K562 (cell line): Measurements from ENCODE around the gene CACNA2D3. TPM values are rescaled to one million over a fixed set of nuclear protein-coding genes. Genes with fewer than 3 reads are reported as not detected.

Experiments
- ATAC-seq: fragments of 200-7000 bp; cut with Tn5 transposase; 3 replicates; pipeline ENCODE4 v1.9.1; 2020; ENCODE audit warnings: moderate library complexity
- BruUV-seq: library from RNA; stranded (reverse); fragments of 400-500 nt; replicated peaks from 2 replicates; lab custom pipeline; 2021; lab: Mats Ljungman, UMichigan
- CTCF ChIA-PET: fragments of 300-600 bp; formaldehyde crosslinking; extraction: SDS; loops from one replicate; lab custom pipeline; 2021; ENCODE audit warnings: low intra/inter-chr PET ratio; lab: Yijun Ruan, JAX
- POLR2A ChIA-PET: fragments of 300-600, 350-650 bp; sonication (Branson Sonifier 250); formaldehyde crosslinking; extraction: SDS; loops from one replicate; lab custom pipeline; 2021; ENCODE audit warnings: antibody characterized with exemption, inconsistent platforms; lab: Yijun Ruan, JAX
- DNase-seq, 4 experiments: peaks; one replicate each; pipeline versions ENCODE4 v3.0.0 to v3.0.0-alpha.2; 2011 to 2018; ENCODE audit warnings: low spot score in 3 of 4, mixed read lengths in 3 of 4; ENCODE audit errors: extremely low read depth in 1 of 4
- FAIRE-seq: peaks from 2 replicates; lab custom pipeline; 2011; peaks lifted over from hg19 to GRCh38; lab: Jason Lieb, UNC
- H2AFZ ChIP-seq: 2 replicates; pipeline ENCODE4 v1.6.0; 2011; ENCODE audit warnings: low read depth, low read length, control low read depth, inconsistent platforms
- H3K27ac ChIP-seq: fragments of 200-600 bp; 3 replicates; pipeline ENCODE4 v1.8.0; 2011; ENCODE audit warnings: low read depth, mild to moderate bottlenecking, control low read depth, inconsistent platforms, low read length, moderate library complexity, mixed read lengths; ENCODE audit errors: extremely low read depth
- H3K27me3 ChIP-seq, 2 experiments: fragments of 300-600 bp in 1 of 2; 2 replicates in 1 of 2; 3 replicates in 1 of 2; pipeline versions ENCODE4 v1.6.0 to v1.8.0; 2011; ENCODE audit warnings: inconsistent platforms in 2 of 2, low read length in 2 of 2, mild to moderate bottlenecking in 1 of 2, mixed read lengths in 1 of 2, moderate library complexity in 1 of 2; ENCODE audit not compliant: control insufficient read depth in 2 of 2, insufficient read depth in 2 of 2
- H3K36me3 ChIP-seq: fragments of 300-600 bp; 3 replicates; pipeline ENCODE4 v1.8.0; 2011; ENCODE audit warnings: mild to moderate bottlenecking, low read length, inconsistent platforms; ENCODE audit not compliant: control insufficient read depth, insufficient read depth
- H3K4me1 ChIP-seq, 2 experiments: fragments of 200-600 bp in 1 of 2; replicated peaks in 1 of 2; 2 replicates in 1 of 2; 3 replicates in 1 of 2; pipeline versions ENCODE4 v1.5.1 to v1.8.0; 2011; ENCODE audit warnings: inconsistent platforms in 2 of 2, low read length in 2 of 2, mild to moderate bottlenecking in 1 of 2, mixed read lengths in 1 of 2, moderate library complexity in 1 of 2; ENCODE audit not compliant: control insufficient read depth in 2 of 2, insufficient read depth in 2 of 2
- H3K4me2 ChIP-seq: 2 replicates; pipeline ENCODE4 v1.6.1; 2011; ENCODE audit warnings: low read length, control low read depth, inconsistent platforms, mixed read lengths; ENCODE audit not compliant: insufficient read depth
- H3K4me3 ChIP-seq: fragments of 200-600 bp; sonication (generic), shearing (Covaris generic); 2 replicates; pipeline ENCODE4 v1.5.1; 2016; ENCODE audit warnings: control low read depth, inconsistent platforms
- H3K79me2 ChIP-seq: fragments of 200-600 bp; 3 replicates; pipeline ENCODE4 v1.8.0; 2011; ENCODE audit warnings: low read length, inconsistent platforms; ENCODE audit not compliant: control insufficient read depth, insufficient read depth
- H3K9ac ChIP-seq, 2 experiments: 2 replicates each; pipeline versions ENCODE4 v1.6.0 to v1.6.1; 2011; ENCODE audit warnings: low read depth in 2 of 2, low read length in 2 of 2, control low read depth in 1 of 2, inconsistent platforms in 1 of 2, mild to moderate bottlenecking in 1 of 2, mixed read lengths in 1 of 2; ENCODE audit not compliant: insufficient read depth in 1 of 2
- H3K9me1 ChIP-seq: one replicate; pipeline ENCODE4 v1.6.0; 2011; ENCODE audit warnings: inconsistent platforms, mild to moderate bottlenecking, low read length, moderate library complexity; ENCODE audit not compliant: control insufficient read depth, insufficient read depth
- H3K9me3 ChIP-seq: replicated peaks from 2 replicates; pipeline ENCODE4 v1.5.1; 2011; ENCODE audit warnings: low read depth, low read length, inconsistent platforms; ENCODE audit not compliant: control insufficient read depth, insufficient read depth
- H4K20me1 ChIP-seq: replicated peaks from 2 replicates; pipeline ENCODE4 v1.6.1; 2011; ENCODE audit warnings: low read length, inconsistent platforms, mixed read lengths; ENCODE audit not compliant: control insufficient read depth, insufficient read depth
- ARID2 ChIP-seq: fragments of 450-650 bp; IDR thresholded peaks from 2 replicates; pipeline ENCODE4 v1.6.1; 2017; ENCODE audit warnings: antibody characterized with exemption, mild to moderate bottlenecking
- BHLHE40 ChIP-seq: IDR thresholded peaks from 2 replicates; pipeline ENCODE4 v1.6.1; 2011; ENCODE audit warnings: low read length, improper control_type of control experiment
- CHCHD3 ChIP-seq: fragments of 250-450 bp; sonication (Bioruptor Pico); IDR thresholded peaks from 2 replicates; pipeline ENCODE4 v2.1.2; 2022; ENCODE audit warnings: mild to moderate bottlenecking
- CHD4 ChIP-seq: fragments of 200-600 bp; sonication (generic); IDR thresholded peaks from 3 replicates; pipeline ENCODE4 v1.6.1; 2012; ENCODE audit warnings: low read depth, mild to moderate bottlenecking, mixed read lengths, low read length, inconsistent platforms; ENCODE audit not compliant: insufficient read depth, insufficient replicate concordance, poor library complexity, severe bottlenecking
- CREB5 ChIP-seq: fragments of 250-450 bp; sonication (Bioruptor Pico); IDR thresholded peaks from 2 replicates; pipeline ENCODE4 v1.5.0; 2020; ENCODE audit warnings: mild to moderate bottlenecking
- POLR3G ChIP-seq: IDR thresholded peaks from 2 replicates; pipeline ENCODE4 v1.6.1; 2011; ENCODE audit not compliant: insufficient read length, insufficient replicate concordance; ENCODE audit errors: extremely low read depth
- SIRT6 ChIP-seq: IDR thresholded peaks from one replicate; pipeline ENCODE4 v1.6.1; 2012; ENCODE audit warnings: low read depth, mild to moderate bottlenecking, control low read depth, inconsistent platforms, low read length, moderate library complexity
- TCF7L2 ChIP-seq: fragments of 150-350 bp; IDR thresholded peaks from 2 replicates; pipeline ENCODE4 v1.6.1; 2016; ENCODE audit warnings: low read depth, mild to moderate bottlenecking, low read length, moderate library complexity
- TCFL5 ChIP-seq: fragments of 250-450 bp; sonication (Bioruptor Pico); conservative IDR thresholded peaks from 2 replicates; pipeline ENCODE4 v1.6.1; 2021; ENCODE audit warnings: mild to moderate bottlenecking, moderate library complexity, matching md5 sums
- TGIF2 ChIP-seq: sonication (generic); formaldehyde crosslinking; IDR thresholded peaks from 2 replicates; pipeline ENCODE4 v1.8.1; 2022; ENCODE audit warnings: mild to moderate bottlenecking, missing genetic modification reagents, moderate library complexity
- ZNF124 ChIP-seq: sonication (generic); formaldehyde crosslinking; IDR thresholded peaks from 2 replicates; pipeline ENCODE4 v1.8.1; 2022; ENCODE audit warnings: missing genetic modification reagents
- ZNF24 ChIP-seq: fragments of 450-650 bp; IDR thresholded peaks from 2 replicates; pipeline ENCODE4 v1.6.1; 2016
- ZNF431 ChIP-seq: sonication (generic); formaldehyde crosslinking; IDR thresholded peaks from 2 replicates; pipeline ENCODE4 v1.8.0; 2022; ENCODE audit warnings: mild to moderate bottlenecking, missing genetic modification reagents
- WGBS: fragments of 100-300 bp; shearing (Covaris generic); methylation state at CpG from one replicate; pipeline ENCODE4 v1.1.6; 2016; ENCODE audit warnings: low coverage, mixed read lengths; ENCODE audit not compliant: insufficient coverage; ENCODE audit errors: missing lambda C conversion rate; 5-methylcytosine and 5-hydroxymethylcytosine counted together
- in situ Hi-C: fragments of 300-500 bp; cut with MboI; formaldehyde crosslinking; loops from 4 replicates; pipeline ENCODE4 v1.15.0; 2018; ENCODE audit warnings: inconsistent platforms, mixed read lengths
- intact Hi-C: fragments of 100-400 bp; cut with micrococcal nuclease; formaldehyde crosslinking; loops from 2 replicates; pipeline ENCODE4 v1.14.2; 2022
- polyA plus RNA-seq, 8 experiments: library from polyadenylated mRNA; depleted of rRNA in 4 of 8; stranded (reverse) in 5 of 8; unstranded in 3 of 8; fragments of >200 nt; fragmentation: Nextera tagmentation in 2 of 8; fragmentation: Illumina TruSeq in 1 of 8; extraction: Ambion mirVana in 2 of 8; extraction: Trizol in 1 of 8; gene quantifications; 2 replicates each; pipeline versions ENCODE4 v1.2.1 to v1.2.3, GENCODE V29; 2011 to 2014; ENCODE audit warnings: inconsistent platforms in 1 of 8, missing spikeins in 1 of 8
- total RNA-seq, 7 experiments: library from RNA; depleted of rRNA in 6 of 7; stranded (reverse); fragments of >200 nt in 6 of 7; fragmentation: Illumina TruSeq in 2 of 7; extraction: Trizol in 2 of 7; gene quantifications; 2 replicates each; pipeline versions ENCODE4 v1.2.1 to v1.2.3, GENCODE V29; 2011 to 2021; ENCODE audit warnings: low replicate concordance in 1 of 7
- TF ChIP-seq, protein P1 (sequence below): sonication (generic); IDR thresholded peaks from 2 replicates; pipeline ENCODE4 v1.6.1; 2016
- TF ChIP-seq, protein P2 (sequence below): sonication (generic); formaldehyde crosslinking; IDR thresholded peaks from 2 replicates; pipeline ENCODE4 v1.8.0; 2022; ENCODE audit warnings: mild to moderate bottlenecking, missing genetic modification reagents
- TF ChIP-seq, protein P3 (sequence below), 2 experiments: fragments of 450-650 bp; IDR thresholded peaks; 2 replicates each; pipeline ENCODE4 v1.6.1; 2016
- TF ChIP-seq, protein P4 (sequence below): sonication (generic); formaldehyde crosslinking; IDR thresholded peaks from 2 replicates; pipeline ENCODE4 v1.9.0; 2022; ENCODE audit warnings: mild to moderate bottlenecking, missing genetic modification reagents

CACNA2D3 gene
- total and polyA plus RNA-seq, 9 of the 15 experiments (the other 6 are each of a cell fraction or from before 2014, with no cell fraction given) = 0.01 TPM; not detected in 8

DNA sequence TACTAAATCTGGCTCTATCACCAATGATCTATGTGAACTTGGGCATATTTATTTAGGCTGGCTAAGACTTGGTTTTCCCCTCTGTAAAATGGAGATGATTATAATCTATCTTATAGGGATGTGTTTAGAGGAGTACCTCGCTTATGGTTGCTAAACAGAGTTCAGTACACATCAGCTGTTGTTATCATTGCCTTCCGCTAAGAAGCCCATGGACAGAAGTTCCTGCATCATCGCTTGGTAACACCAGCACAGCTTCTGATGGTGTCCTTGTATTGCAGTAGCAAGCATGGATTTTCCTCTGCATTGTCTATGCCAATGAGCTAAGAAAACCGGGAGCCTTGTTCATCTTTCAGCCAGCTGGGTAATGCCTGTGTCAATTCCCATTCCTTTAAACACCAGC is 878.6 kb downstream of the CACNA2D3 start:
- 3% methylated on average over 4 of the region's 4 CpGs for WGBS
- H3K27me3 ChIP-seq = no peaks in the 10 kb centered on the region
- H3K9ac ChIP-seq = no peak overlapping the region
- H3K9me3 ChIP-seq = no peaks in the 10 kb centered on the region
- intact Hi-C loops (no loop called here), in situ Hi-C loops (no loop called here)
- no peaks in the 10 kb centered on the region for H3K9me1 ChIP-seq
- ChIA-PET CTCF (no interaction called here), POLR2A (no interaction called here)
- ATAC-seq = no peak
- DNase-seq = no peak
- no peak overlapping the region for H3K4me3 ChIP-seq
- no peaks in the 10 kb centered on the region for H3K4me1 ChIP-seq
- no peaks in the 10 kb centered on the region for H4K20me1 ChIP-seq
- no peak for FAIRE-seq
- H3K36me3 ChIP-seq = no peaks in the 10 kb centered on the region
- no peak overlapping the region for H2AFZ ChIP-seq
- no TSS peak for BruUV-seq
- no peak overlapping the region for H3K4me2 ChIP-seq
- H3K79me2 ChIP-seq = no peaks in the 10 kb centered on the region
- H3K27ac ChIP-seq = no peak overlapping the region
- TF ChIP-seq TCF7L2 (no peak), TGIF2 (CRISPR knock-in tag) (no peak), POLR3G (no peak), BHLHE40 (no peak), CHD4 (no peak), ARID2 (no peak), CHCHD3 (CRISPR knock-in tag) (no peak), SIRT6 (no peak), ZNF431 (CRISPR knock-in tag) (no peak), ZNF124 (CRISPR knock-in tag) (no peak), ZNF24 (no peak), TCFL5 (CRISPR knock-in tag) (no peak), CREB5 (CRISPR knock-in tag) (no peak)
- TF ChIP-seq, protein P1, sequence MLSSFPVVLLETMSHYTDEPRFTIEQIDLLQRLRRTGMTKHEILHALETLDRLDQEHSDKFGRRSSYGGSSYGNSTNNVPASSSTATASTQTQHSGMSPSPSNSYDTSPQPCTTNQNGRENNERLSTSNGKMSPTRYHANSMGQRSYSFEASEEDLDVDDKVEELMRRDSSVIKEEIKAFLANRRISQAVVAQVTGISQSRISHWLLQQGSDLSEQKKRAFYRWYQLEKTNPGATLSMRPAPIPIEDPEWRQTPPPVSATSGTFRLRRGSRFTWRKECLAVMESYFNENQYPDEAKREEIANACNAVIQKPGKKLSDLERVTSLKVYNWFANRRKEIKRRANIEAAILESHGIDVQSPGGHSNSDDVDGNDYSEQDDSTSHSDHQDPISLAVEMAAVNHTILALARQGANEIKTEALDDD = no peak
- TF ChIP-seq, protein P2, sequence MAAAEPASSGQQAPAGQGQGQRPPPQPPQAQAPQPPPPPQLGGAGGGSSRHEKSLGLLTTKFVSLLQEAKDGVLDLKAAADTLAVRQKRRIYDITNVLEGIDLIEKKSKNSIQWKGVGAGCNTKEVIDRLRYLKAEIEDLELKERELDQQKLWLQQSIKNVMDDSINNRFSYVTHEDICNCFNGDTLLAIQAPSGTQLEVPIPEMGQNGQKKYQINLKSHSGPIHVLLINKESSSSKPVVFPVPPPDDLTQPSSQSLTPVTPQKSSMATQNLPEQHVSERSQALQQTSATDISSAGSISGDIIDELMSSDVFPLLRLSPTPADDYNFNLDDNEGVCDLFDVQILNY (CRISPR knock-in tag) = no peak
- TF ChIP-seq, protein P3, sequence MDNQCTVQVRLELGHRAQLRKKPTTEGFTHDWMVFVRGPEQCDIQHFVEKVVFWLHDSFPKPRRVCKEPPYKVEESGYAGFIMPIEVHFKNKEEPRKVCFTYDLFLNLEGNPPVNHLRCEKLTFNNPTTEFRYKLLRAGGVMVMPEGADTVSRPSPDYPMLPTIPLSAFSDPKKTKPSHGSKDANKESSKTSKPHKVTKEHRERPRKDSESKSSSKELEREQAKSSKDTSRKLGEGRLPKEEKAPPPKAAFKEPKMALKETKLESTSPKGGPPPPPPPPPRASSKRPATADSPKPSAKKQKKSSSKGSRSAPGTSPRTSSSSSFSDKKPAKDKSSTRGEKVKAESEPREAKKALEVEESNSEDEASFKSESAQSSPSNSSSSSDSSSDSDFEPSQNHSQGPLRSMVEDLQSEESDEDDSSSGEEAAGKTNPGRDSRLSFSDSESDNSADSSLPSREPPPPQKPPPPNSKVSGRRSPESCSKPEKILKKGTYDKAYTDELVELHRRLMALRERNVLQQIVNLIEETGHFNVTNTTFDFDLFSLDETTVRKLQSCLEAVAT (IDR thresholded peaks at IDR 0.05) = no peak
- TF ChIP-seq, protein P4, sequence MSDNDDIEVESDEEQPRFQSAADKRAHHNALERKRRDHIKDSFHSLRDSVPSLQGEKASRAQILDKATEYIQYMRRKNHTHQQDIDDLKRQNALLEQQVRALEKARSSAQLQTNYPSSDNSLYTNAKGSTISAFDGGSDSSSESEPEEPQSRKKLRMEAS (CRISPR knock-in tag) = no peak
